Measurements from ENCODE around the gene FRMD3.

FRMD3 gene

GRCh38 chr9:83382421-83382820 is 155.8 kb downstream of the FRMD3 start:
- no peaks in the 10 kb centered on the region for H3K27me3 ChIP-seq
- H3K4me1 ChIP-seq (ENCODE audit: control insufficient read depth in 1 of 2, insufficient read depth in 1 of 2, low read depth in 1 of 2, low read length in 1 of 2): peaks cover 4 to 14% of the 10 kb centered on the region in 2 experiments

GRCh38 chr9:83379045-83379444 is 159.2 kb downstream of the FRMD3 start:
- TF ChIP-seq CTCF (IDR thresholded peaks at IDR 0.05): no peak
- H3K27ac ChIP-seq: no peak overlapping the region

More at GRCh38 chr9:83382421-83382820, 155.8 kb downstream of the FRMD3 start:
- no peak for TF ChIP-seq CTCF (IDR thresholded peaks at IDR 0.05)
- Histone ChIP-seq H3K27ac (no peak overlapping the region), H3K4me3 (ENCODE audit: low read depth in 1 of 2, low read length in 1 of 2) (no peak overlapping the region), H3K9me3 (no peaks in the 10 kb centered on the region), H3K36me3 (no peaks in the 10 kb centered on the region)

GRCh38 chr9:83372957-83373356 is 165.2 kb downstream of the FRMD3 start:
- Histone ChIP-seq H3K4me1 (ENCODE audit: control insufficient read depth in 1 of 2, insufficient read depth in 1 of 2, low read depth in 1 of 2, low read length in 1 of 2) (peaks cover 5 to 9% of the 10 kb centered on the region in 2 experiments), H3K27ac (no peak overlapping the region), H3K36me3 (no peaks in the 10 kb centered on the region), H3K27me3 (no peaks in the 10 kb centered on the region), H3K4me3 (ENCODE audit: low read depth in 1 of 2, low read length in 1 of 2) (no peak overlapping the region), H3K9me3 (no peaks in the 10 kb centered on the region)
- no peak for TF ChIP-seq CTCF (IDR thresholded peaks at IDR 0.05)

More at GRCh38 chr9:83379045-83379444, 159.2 kb downstream of the FRMD3 start:
- Histone ChIP-seq H3K4me1 (ENCODE audit: control insufficient read depth in 1 of 2, insufficient read depth in 1 of 2, low read depth in 1 of 2, low read length in 1 of 2) (no peaks in the 10 kb centered on the region), H3K27me3 (no peaks in the 10 kb centered on the region), H3K36me3 (no peaks in the 10 kb centered on the region), H3K4me3 (ENCODE audit: low read depth in 1 of 2, low read length in 1 of 2) (no peak overlapping the region), H3K9me3 (no peaks in the 10 kb centered on the region)

- H3K27me3 ChIP-seq: no peaks in the 10 kb centered on the region
- no peak overlapping the region for H3K27ac ChIP-seq
- H3K36me3 ChIP-seq: no peaks in the 10 kb centered on the region
- peaks cover 5 to 9% of the 10 kb centered on the region in 2 experiments for H3K4me1 ChIP-seq (ENCODE audit: control insufficient read depth in 1 of 2, insufficient read depth in 1 of 2, low read depth in 1 of 2, low read length in 1 of 2)
- no peak for TF ChIP-seq CTCF (IDR thresholded peaks at IDR 0.05)
- H3K9me3 ChIP-seq: no peaks in the 10 kb centered on the region
- no peak overlapping the region for H3K4me3 ChIP-seq (ENCODE audit: low read depth in 1 of 2, low read length in 1 of 2)
Measured at GRCh38 chr9:83367326-83367725, 170.9 kb downstream of the FRMD3 start.

- Histone ChIP-seq H3K27ac (no peak overlapping the region), H3K9me3 (no peaks in the 10 kb centered on the region), H3K4me1 (ENCODE audit: control insufficient read depth in 1 of 2, insufficient read depth in 1 of 2, low read depth in 1 of 2, low read length in 1 of 2) (no peaks in the 10 kb centered on the region), H3K27me3 (no peaks in the 10 kb centered on the region), H3K36me3 (no peaks in the 10 kb centered on the region), H3K4me3 (ENCODE audit: low read depth in 1 of 2, low read length in 1 of 2) (no peak overlapping the region)
- TF ChIP-seq CTCF (IDR thresholded peaks at IDR 0.05): no peak
Measured at GRCh38 chr9:83362341-83362995, 175.7 kb downstream of the FRMD3 start.

Measured in neutrophil (primary cell).